Measurements from ENCODE around the gene IPPK.

GRCh38 chr9:92642564-92642963 is 27.4 kb downstream of the IPPK start:
- TF ChIP-seq POLR2AphosphoS5 (IDR thresholded peaks at IDR 0.05; ENCODE audit: low read depth, low read length) (no peak), CTCF (IDR thresholded peaks at IDR 0.05 in 2 of 3, conservative IDR thresholded peaks at IDR 0.05 in 1 of 3; ENCODE audit: borderline replicate concordance in 1 of 3, insufficient read depth in 1 of 3, low read depth in 2 of 3, low read length in 2 of 3) (no peak), POLR2A (IDR thresholded peaks at IDR 0.05; ENCODE audit: borderline replicate concordance, extremely low read depth, insufficient read depth, insufficient read length) (no peak), ZBTB33 (IDR thresholded peaks at IDR 0.05; ENCODE audit: extremely low read depth, insufficient replicate concordance, low read length) (no peak), ZNF274 (IDR thresholded peaks at IDR 0.05; ENCODE audit: low read depth, low read length) (no peak), SIN3A (IDR thresholded peaks at IDR 0.05; ENCODE audit: low read depth) (no peak), MAX (IDR thresholded peaks at IDR 0.05) (no peak), SRF (IDR thresholded peaks at IDR 0.05; ENCODE audit: low read depth) (no peak), ELF1 (IDR thresholded peaks at IDR 0.05; ENCODE audit: borderline replicate concordance, low read depth) (no peak), REST (IDR thresholded peaks at IDR 0.05; ENCODE audit: low read depth) (no peak), EZH2phosphoT487 (IDR thresholded peaks at IDR 0.05; ENCODE audit: borderline replicate concordance) (no peak), CEBPB (IDR thresholded peaks at IDR 0.05; ENCODE audit: low read depth) (no peak), ZFX (IDR thresholded peaks at IDR 0.05) (no peak), EZH2 (IDR thresholded peaks at IDR 0.05) (no peak)

All from HCT116 (cell line).